ENCODE results near the gene KIAA1549. TPM values are rescaled to one million over a fixed set of nuclear protein-coding genes. Genes with fewer than 3 reads are reported as not detected.
A peak's percentile ranks its signal among the peaks of the same experiment; 100 is the strongest.

The KIAA1549 gene
- total and polyA plus RNA-seq, 10 of the 15 experiments (the other 5 are each of a cell fraction or from before 2014, with no cell fraction given): 0.02 to 0.82 (median 0.22) TPM

DNA sequence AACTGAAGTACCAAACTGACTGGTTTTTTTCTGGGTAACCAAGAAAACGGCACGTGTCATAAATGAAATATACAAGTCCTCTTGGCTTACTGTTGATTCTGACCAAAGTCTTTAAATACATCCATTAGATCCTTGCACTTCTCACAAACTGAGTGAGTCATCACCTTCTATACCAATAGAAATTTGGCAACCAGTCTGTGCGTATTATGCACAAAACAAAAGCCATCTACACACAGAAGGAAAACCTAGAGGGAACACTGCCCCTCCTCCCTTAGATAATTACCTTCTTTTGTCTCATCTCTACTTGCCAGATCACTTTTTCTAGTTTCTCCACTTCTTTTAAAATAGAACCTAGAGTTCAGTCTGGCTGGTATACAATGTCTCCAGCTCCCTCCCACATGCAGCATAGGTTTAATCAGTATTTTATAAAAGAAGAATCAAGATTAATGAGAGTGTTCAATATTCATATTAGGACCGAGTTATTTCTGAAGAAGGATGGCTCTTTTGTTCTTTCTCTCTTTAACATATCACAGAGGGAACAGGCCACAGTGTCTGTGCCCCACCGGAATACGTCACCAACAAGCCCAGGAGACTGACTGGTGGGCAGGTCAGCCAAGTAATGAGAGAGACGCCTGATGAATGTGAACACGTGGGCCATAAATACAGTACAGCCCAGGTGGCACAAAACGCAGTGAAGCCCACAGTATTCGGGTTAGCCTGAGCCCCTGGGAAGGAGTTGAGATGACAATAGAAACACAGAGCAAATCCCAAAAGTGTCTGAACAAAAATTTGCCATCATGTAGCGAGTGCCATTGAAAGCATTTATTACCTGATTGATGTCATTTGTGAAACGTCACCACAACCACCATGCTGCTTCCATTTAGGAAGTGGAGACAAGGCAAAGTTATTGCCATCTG is 91.3 kb downstream of the KIAA1549 start:
- no peak overlapping the region for H3K9ac ChIP-seq (ENCODE audit: control insufficient read depth, insufficient read depth, low read length)
- no peaks in the 10 kb centered on the region for H3K79me2 ChIP-seq (ENCODE audit: control insufficient read depth, insufficient read depth, low read length)
- intact Hi-C loops (cut with micrococcal nuclease; ENCODE audit: unreplicated experiment) (no loop called here), in situ Hi-C loops (cut with MboI) (loop anchor here (5.0 kb wide), 2 partner anchors 92 to 187 kb away; partner anchors contain the start of gene KIAA1549)
- POLR2A ChIA-PET: no interaction called here
- FAIRE-seq (peak; percentile 49), ATAC-seq (no peak), DNase-seq (ENCODE audit: low read depth, low spot score) (no peak)
- H3K4me3 ChIP-seq: no peak overlapping the region
- H2AFZ ChIP-seq (ENCODE audit: control insufficient read depth, low read depth, low read length): no peak overlapping the region
- RAD21 ChIA-PET (ENCODE audit: unreplicated experiment): no interaction called here
- 73% methylated on average over 12 of the region's 12 CpGs for WGBS (ENCODE audit: insufficient coverage, insufficient replicate concordance, low lambda C conversion rate, missing lambda C conversion rate)
- no peak overlapping the region for H3K27ac ChIP-seq (ENCODE audit: control insufficient read depth, insufficient read depth)
- no peaks in the 10 kb centered on the region for H3K27me3 ChIP-seq (replicated peaks in 1 of 2; ENCODE audit: control insufficient read depth in 2 of 2, insufficient read depth in 2 of 2, low read length in 1 of 2)
- SMC1A ChIA-PET (ENCODE audit: uncharacterized antibody, unreplicated experiment): interaction anchor here (0.6 kb wide), 1 partner anchor 161 kb away, joined by 3 read pairs; no protein-coding TSS in a partner anchor
- CTCF ChIA-PET: no interaction called here
- H3K36me3 ChIP-seq (ENCODE audit: control insufficient read depth in 2 of 2, insufficient read depth in 2 of 2, low read length in 1 of 2): no peaks in the 10 kb centered on the region
- H3K9me3 ChIP-seq (replicated peaks; ENCODE audit: control insufficient read depth, insufficient read depth, low read length): no peaks in the 10 kb centered on the region
- no peak for TF ChIP-seq SREBF2 (IDR thresholded peaks at IDR 0.05; ENCODE audit: low read length)
- TF ChIP-seq CBX5 (IDR thresholded peaks at IDR 0.05; ENCODE audit: low read depth): no peak
- no peak for TF ChIP-seq LARP7 (IDR thresholded peaks at IDR 0.05)
- TF ChIP-seq YY1 (IDR thresholded peaks at IDR 0.05; ENCODE audit: low read depth, low read length): no peak
- H4K20me1 ChIP-seq (ENCODE audit: control insufficient read depth, insufficient read depth): no peaks in the 10 kb centered on the region
- no peaks in the 10 kb centered on the region for H3K4me1 ChIP-seq (ENCODE audit: control insufficient read depth, insufficient read depth, low read length)
- H3K4me2 ChIP-seq (ENCODE audit: control insufficient read depth, insufficient read depth): no peak overlapping the region
- BruUV-seq (replicated peaks): no TSS peak

DNA sequence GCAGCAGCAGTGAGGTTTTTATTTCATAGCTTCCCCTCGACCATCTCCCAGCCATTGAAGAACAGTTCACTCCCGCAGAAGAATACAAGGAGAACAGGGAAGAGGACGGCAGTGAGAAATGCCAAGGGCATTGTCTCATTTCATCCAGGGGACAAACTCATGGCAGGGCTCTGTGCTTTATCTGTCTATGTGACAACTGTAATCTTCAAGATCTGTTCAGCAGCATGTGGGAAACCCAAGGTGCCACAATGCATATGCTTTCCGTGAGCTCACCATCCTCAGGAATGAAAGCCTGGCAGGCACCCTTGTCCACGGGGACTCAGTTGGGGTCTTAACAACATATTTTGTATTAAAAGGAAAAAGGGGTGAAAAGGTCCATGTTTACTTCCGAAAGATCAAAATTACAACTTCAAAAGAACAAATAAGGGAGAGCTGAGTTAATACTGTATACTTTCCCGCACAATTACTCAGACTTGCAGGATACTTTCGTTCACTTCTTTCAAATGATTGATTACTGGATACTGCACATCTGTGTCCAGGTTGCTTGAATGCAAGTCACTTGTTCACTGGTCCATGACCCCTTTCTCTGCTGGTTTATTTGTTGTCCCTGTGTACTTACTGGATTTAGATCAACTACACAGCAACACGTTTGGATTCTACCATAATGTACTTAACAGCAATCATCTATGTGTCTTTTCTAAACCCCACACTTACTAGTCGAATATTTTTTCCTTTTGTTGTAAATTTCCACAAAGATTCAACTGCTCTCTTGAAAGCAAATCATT is 93.1 kb downstream of the KIAA1549 start:
- no TSS peak for BruUV-seq (replicated peaks)
- Histone ChIP-seq H3K27me3 (replicated peaks in 1 of 2; ENCODE audit: control insufficient read depth in 2 of 2, insufficient read depth in 2 of 2, low read length in 1 of 2) (no peaks in the 10 kb centered on the region), H3K27ac (ENCODE audit: control insufficient read depth, insufficient read depth) (no peak overlapping the region), H3K4me2 (ENCODE audit: control insufficient read depth, insufficient read depth) (no peak overlapping the region), H3K9ac (ENCODE audit: control insufficient read depth, insufficient read depth, low read length) (no peak overlapping the region), H3K36me3 (ENCODE audit: control insufficient read depth in 2 of 2, insufficient read depth in 2 of 2, low read length in 1 of 2) (no peaks in the 10 kb centered on the region), H4K20me1 (ENCODE audit: control insufficient read depth, insufficient read depth) (no peaks in the 10 kb centered on the region), H2AFZ (ENCODE audit: control insufficient read depth, low read depth, low read length) (no peak overlapping the region), H3K4me3 (no peak overlapping the region), H3K79me2 (ENCODE audit: control insufficient read depth, insufficient read depth, low read length) (no peaks in the 10 kb centered on the region), H3K4me1 (ENCODE audit: control insufficient read depth, insufficient read depth, low read length) (no peaks in the 10 kb centered on the region), H3K9me3 (replicated peaks; ENCODE audit: control insufficient read depth, insufficient read depth, low read length) (no peaks in the 10 kb centered on the region)
- intact Hi-C loops (cut with micrococcal nuclease; ENCODE audit: unreplicated experiment) (no loop called here), in situ Hi-C loops (cut with MboI) (loop anchor here (5.0 kb wide), 2 partner anchors 94 to 189 kb away; partner anchors contain the start of gene KIAA1549)
- 76% methylated on average over 10 of the region's 10 CpGs for WGBS (ENCODE audit: insufficient coverage, insufficient replicate concordance, low lambda C conversion rate, missing lambda C conversion rate)
- SMC1A ChIA-PET (ENCODE audit: uncharacterized antibody, unreplicated experiment): interaction anchor here (1.1 kb wide), 1 partner anchor 129 kb away, joined by 3 read pairs; no protein-coding TSS in a partner anchor
- POLR2A ChIA-PET: no interaction called here
- FAIRE-seq: no peak
- no peak for ATAC-seq
- RAD21 ChIA-PET (ENCODE audit: unreplicated experiment): interaction anchor here (0.9 to 2.3 kb wide), 2 partner anchors 91 to 187 kb away, joined by 3 to 41 read pairs; no protein-coding TSS in a partner anchor
- CTCF ChIA-PET: interaction anchor here (1.3 to 4.4 kb wide), 3 partner anchors 14 to 186 kb away, joined by 3 to 57 read pairs (median 6); no protein-coding TSS in a partner anchor
- DNase-seq (ENCODE audit: low read depth, low spot score): no peak
- TF ChIP-seq, protein P1, sequence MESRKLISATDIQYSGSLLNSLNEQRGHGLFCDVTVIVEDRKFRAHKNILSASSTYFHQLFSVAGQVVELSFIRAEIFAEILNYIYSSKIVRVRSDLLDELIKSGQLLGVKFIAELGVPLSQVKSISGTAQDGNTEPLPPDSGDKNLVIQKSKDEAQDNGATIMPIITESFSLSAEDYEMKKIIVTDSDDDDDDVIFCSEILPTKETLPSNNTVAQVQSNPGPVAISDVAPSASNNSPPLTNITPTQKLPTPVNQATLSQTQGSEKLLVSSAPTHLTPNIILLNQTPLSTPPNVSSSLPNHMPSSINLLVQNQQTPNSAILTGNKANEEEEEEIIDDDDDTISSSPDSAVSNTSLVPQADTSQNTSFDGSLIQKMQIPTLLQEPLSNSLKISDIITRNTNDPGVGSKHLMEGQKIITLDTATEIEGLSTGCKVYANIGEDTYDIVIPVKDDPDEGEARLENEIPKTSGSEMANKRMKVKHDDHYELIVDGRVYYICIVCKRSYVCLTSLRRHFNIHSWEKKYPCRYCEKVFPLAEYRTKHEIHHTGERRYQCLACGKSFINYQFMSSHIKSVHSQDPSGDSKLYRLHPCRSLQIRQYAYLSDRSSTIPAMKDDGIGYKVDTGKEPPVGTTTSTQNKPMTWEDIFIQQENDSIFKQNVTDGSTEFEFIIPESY (IDR thresholded peaks at IDR 0.05): no peak
- no peak for TF ChIP-seq JUND (IDR thresholded peaks at IDR 0.05; ENCODE audit: low read depth, low read length)
- TF ChIP-seq, protein P2, sequence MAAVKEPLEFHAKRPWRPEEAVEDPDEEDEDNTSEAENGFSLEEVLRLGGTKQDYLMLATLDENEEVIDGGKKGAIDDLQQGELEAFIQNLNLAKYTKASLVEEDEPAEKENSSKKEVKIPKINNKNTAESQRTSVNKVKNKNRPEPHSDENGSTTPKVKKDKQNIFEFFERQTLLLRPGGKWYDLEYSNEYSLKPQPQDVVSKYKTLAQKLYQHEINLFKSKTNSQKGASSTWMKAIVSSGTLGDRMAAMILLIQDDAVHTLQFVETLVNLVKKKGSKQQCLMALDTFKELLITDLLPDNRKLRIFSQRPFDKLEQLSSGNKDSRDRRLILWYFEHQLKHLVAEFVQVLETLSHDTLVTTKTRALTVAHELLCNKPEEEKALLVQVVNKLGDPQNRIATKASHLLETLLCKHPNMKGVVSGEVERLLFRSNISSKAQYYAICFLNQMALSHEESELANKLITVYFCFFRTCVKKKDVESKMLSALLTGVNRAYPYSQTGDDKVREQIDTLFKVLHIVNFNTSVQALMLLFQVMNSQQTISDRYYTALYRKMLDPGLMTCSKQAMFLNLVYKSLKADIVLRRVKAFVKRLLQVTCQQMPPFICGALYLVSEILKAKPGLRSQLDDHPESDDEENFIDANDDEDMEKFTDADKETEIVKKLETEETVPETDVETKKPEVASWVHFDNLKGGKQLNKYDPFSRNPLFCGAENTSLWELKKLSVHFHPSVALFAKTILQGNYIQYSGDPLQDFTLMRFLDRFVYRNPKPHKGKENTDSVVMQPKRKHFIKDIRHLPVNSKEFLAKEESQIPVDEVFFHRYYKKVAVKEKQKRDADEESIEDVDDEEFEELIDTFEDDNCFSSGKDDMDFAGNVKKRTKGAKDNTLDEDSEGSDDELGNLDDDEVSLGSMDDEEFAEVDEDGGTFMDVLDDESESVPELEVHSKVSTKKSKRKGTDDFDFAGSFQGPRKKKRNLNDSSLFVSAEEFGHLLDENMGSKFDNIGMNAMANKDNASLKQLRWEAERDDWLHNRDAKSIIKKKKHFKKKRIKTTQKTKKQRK (IDR thresholded peaks at IDR 0.05; ENCODE audit: low read depth, low read length): no peak
